Measurements from ENCODE around the gene PLEKHO2. TPM values are rescaled to one million over a fixed set of nuclear protein-coding genes. Genes with fewer than 3 reads are reported as not detected.
"Not testable (repeated sequence)": the region's sequence is repeated elsewhere in the genome, so short reads cannot be mapped to it uniquely, and the experiment has no call there.

Gene PLEKHO2
- total RNA-seq, 1 experiment from 2014 or later: 35.4 TPM

- in situ Hi-C loops (cut with HindIII; ENCODE audit: low pct_unique_long_range_greater_than_20kb, low sequenced_read_pairs): not testable (repeated sequence)
These were observed 26.8 kb upstream of the PLEKHO2 start for GRCh38 chr15:64814965-64815364.

DNA sequence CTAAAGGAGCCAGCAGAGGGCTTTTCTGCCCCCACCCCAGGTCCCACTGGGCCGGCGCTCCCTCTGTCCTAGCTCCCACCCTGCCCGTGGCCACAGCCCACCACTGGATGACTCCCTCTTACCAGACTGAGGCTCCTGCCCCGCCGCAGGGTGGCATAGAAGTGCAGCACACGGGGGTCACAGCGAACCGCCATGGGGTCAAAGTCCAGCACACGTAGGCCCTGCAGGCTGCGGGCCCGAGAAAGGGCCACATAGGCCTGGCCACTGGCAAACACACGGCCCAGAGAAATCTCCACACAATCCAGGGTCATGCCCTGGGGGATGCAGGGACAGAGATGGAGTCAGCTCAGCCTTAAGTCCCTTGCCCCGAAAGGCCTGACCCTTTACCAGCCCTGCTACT, 25.3 kb upstream of the PLEKHO2 start:
- no peak for DNase-seq (ENCODE audit: low read depth, low spot score)
- in situ Hi-C loops (cut with HindIII; ENCODE audit: low pct_unique_long_range_greater_than_20kb, low sequenced_read_pairs): no loop called here

More at GRCh38 chr15:64814965-64815364, 26.8 kb upstream of the PLEKHO2 start:
- DNase-seq (ENCODE audit: low read depth, low spot score): not testable (repeated sequence)

- in situ Hi-C loops (cut with HindIII; ENCODE audit: low pct_unique_long_range_greater_than_20kb, low sequenced_read_pairs): no loop called here
- no peak for DNase-seq (ENCODE audit: low read depth, low spot score)
These were observed 16.7 kb upstream of the PLEKHO2 start for GRCh38 chr15:64824929-64825430.

- DNase-seq (ENCODE audit: low read depth, low spot score): peak; percentile 98
- in situ Hi-C loops (cut with HindIII; ENCODE audit: low pct_unique_long_range_greater_than_20kb, low sequenced_read_pairs): no loop called here
These were observed 16.1 kb upstream of the PLEKHO2 start, which contains the start of gene PIF1 for GRCh38 chr15:64825431-64826294. Gene PIF1 (minus strand): TSS chr15:64825647. CDS start chr15:64824335, 1,312 bp downstream.

DNA sequence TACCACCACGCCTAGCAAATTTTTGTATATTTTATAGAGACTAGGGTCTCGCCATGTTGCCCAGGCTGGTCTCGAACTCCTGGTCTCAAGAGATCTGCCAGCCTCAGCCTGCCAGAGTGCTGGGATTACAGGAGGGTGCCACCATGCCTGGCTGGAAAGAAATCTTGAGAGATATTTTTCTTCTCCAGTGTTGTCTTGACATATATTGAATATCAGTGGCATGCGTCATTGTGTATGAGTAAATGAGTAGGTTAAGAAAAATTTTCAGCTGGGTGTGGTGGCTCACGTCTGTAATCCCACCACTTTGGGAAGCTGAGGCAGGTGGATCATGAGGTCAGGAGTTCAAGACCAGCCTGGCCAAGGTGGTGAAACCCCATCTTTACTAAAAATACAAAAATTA, 12.7 kb upstream of the PLEKHO2 start:
- in situ Hi-C loops (cut with HindIII; ENCODE audit: low pct_unique_long_range_greater_than_20kb, low sequenced_read_pairs): no loop called here
- no peak for DNase-seq (ENCODE audit: low read depth, low spot score)

DNA sequence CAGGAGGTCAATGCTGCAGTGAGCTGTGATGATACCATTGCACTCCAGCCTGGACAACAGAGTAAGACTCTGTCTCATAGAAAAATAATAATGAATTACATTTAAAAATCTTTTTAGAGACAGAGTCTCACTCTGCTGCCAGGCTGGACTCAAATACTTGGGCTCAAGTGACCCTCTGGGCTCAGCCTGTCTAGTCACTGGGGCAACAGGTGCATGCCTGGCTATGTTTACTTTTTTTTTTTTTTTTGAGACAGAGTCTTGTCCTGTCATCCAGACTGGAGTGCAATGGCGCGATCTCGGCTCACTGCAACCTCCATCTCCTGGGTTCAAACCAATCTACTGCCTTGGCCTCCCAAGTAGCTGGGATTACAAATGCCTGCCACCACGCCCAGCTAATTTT, 8.0 kb upstream of the PLEKHO2 start:
- DNase-seq (ENCODE audit: low read depth, low spot score): no peak
- in situ Hi-C loops (cut with HindIII; ENCODE audit: low pct_unique_long_range_greater_than_20kb, low sequenced_read_pairs): no loop called here

GRCh38 chr15:64836023-64836536, 5.6 kb upstream of the PLEKHO2 start:
- DNase-seq (ENCODE audit: low read depth, low spot score): no peak
- in situ Hi-C loops (cut with HindIII; ENCODE audit: low pct_unique_long_range_greater_than_20kb, low sequenced_read_pairs): no loop called here

DNA sequence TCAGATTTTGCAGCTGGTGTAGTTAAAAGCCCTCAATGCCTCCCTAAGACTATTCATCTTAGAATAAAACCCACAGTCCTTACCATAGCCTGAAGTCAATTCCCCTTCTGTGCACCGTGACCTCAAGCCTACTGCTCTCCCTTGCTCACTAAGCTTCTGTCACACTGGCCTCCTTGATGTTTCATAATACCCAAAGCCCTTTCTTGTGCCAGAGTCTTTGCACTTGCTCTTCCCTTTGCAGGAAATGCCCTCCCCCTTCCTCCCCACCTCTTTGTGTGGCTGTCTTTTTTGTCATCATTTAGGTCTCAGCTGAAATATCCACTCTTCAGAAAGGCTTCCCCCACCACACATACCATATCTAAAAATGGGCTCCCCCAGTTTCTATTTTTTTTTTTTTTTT, 4.2 kb upstream of the PLEKHO2 start:
- in situ Hi-C loops (cut with HindIII; ENCODE audit: low pct_unique_long_range_greater_than_20kb, low sequenced_read_pairs): no loop called here

GRCh38 chr15:64841060-64841343, 713 bp upstream of the PLEKHO2 start:
- in situ Hi-C loops (cut with HindIII; ENCODE audit: low pct_unique_long_range_greater_than_20kb, low sequenced_read_pairs): no loop called here
- no peak for DNase-seq (ENCODE audit: low read depth, low spot score)

More for the DNA sequence above, 4.2 kb upstream of the PLEKHO2 start:
- peak; percentile 52 for DNase-seq (ENCODE audit: low read depth, low spot score)

DNA sequence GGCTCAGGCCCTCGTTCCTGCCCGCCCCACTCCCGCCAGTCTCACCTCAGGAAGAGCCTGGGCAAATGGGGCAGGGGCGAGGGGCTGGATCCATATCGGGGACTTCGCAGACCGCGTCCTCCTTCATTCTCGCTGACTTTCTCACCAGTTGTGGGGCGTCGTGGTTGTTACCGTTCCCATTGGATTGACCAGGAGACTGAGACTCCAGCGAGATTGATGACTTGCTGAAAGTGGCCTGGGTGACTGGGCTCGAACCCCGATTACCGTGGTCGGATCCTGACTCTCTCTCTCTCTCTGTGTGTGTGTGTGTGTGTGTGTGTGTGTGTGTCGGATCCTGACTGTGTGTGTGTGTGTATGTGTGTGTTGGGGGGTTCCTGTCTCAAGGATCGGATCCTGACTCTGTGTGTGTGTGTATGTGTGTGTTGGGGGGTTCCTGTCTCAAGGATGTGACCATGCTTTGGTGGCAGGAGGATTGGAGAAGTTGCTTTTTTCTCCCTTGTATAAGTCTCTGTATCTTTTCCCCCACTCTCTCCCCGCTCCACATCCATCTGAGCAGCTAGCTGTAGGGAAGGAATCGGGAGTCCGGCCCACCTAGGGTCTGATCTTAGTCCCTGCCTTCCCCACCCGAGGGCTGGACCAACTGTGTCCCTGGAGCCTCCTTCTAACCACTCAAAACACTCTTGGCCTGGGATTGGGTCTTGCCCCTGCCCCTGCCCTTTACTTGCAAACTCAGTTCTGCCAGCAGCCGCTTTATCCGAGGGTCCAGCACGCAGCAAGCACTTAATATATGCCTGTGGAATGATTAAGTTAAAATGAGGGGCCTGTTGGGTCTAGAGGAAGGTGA, 603 bp downstream of the PLEKHO2 start:
- in situ Hi-C loops (cut with HindIII; ENCODE audit: low pct_unique_long_range_greater_than_20kb, low sequenced_read_pairs): no loop called here

DNA sequence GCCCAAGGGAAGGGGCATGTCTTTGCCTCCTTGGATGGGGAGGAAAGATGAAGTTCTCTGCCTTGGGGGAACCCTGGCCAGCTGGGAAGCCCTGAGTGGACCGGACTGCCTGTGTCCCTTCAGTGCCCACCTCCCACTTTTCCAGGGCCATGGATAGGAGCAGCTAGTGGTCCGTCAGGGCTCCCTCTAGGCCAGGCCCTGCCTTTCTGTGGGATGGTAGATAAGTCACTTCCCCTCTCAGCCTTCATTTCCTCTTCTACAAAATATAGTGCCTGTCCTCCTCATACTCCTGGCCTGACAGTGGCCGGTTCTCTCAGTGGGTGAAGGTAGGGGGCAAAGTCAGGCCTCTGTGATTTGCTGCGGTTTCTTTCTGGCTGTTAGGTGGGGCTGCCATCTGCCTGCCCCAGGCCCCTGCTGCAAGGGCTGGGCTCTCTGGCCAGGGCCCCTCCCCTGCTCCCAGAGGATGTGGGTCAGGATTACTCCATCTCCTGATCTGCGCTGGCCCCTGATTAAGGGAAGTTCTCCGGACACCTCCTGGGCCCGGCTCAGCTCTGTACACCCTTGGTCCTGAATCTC, 1.4 kb downstream of the PLEKHO2 start:
- DNase-seq (ENCODE audit: low read depth, low spot score): peak; percentile 30
- in situ Hi-C loops (cut with HindIII; ENCODE audit: low pct_unique_long_range_greater_than_20kb, low sequenced_read_pairs): no loop called here

More for the DNA sequence above, 603 bp downstream of the PLEKHO2 start:
- DNase-seq (ENCODE audit: low read depth, low spot score): no peak

GRCh38 chr15:64843991-64844390, 2.3 kb downstream of the PLEKHO2 start:
- in situ Hi-C loops (cut with HindIII; ENCODE audit: low pct_unique_long_range_greater_than_20kb, low sequenced_read_pairs): no loop called here
- DNase-seq (ENCODE audit: low read depth, low spot score): peak; percentile 36

- DNase-seq (ENCODE audit: low read depth, low spot score): peak; percentile 51
- in situ Hi-C loops (cut with HindIII; ENCODE audit: low pct_unique_long_range_greater_than_20kb, low sequenced_read_pairs): no loop called here
These were observed 2.9 kb downstream of the PLEKHO2 start for GRCh38 chr15:64844576-64845145.

- peak; percentile 49 for DNase-seq (ENCODE audit: low read depth, low spot score)
- in situ Hi-C loops (cut with HindIII; ENCODE audit: low pct_unique_long_range_greater_than_20kb, low sequenced_read_pairs): no loop called here
These were observed 3.5 kb downstream of the PLEKHO2 start for GRCh38 chr15:64845183-64845611.

GRCh38 chr15:64845831-64846595, 4.3 kb downstream of the PLEKHO2 start:
- in situ Hi-C loops (cut with HindIII; ENCODE audit: low pct_unique_long_range_greater_than_20kb, low sequenced_read_pairs): no loop called here
- no peak for DNase-seq (ENCODE audit: low read depth, low spot score)

GRCh38 chr15:64847016-64847415, 5.3 kb downstream of the PLEKHO2 start:
- in situ Hi-C loops (cut with HindIII; ENCODE audit: low pct_unique_long_range_greater_than_20kb, low sequenced_read_pairs): no loop called here
- DNase-seq (ENCODE audit: low read depth, low spot score): no peak

GRCh38 chr15:64847448-64847847, 5.7 kb downstream of the PLEKHO2 start:
- in situ Hi-C loops (cut with HindIII; ENCODE audit: low pct_unique_long_range_greater_than_20kb, low sequenced_read_pairs): no loop called here
- DNase-seq (ENCODE audit: low read depth, low spot score): no peak
